Muscle layer of colon (tissue), 2 donors: Measurements from ENCODE around the gene DLGAP1.
"Not testable (repeated sequence)": the region's sequence is repeated elsewhere in the genome, so short reads cannot be mapped to it uniquely, and the experiment has no call there.

Experiments
- H3K27ac ChIP-seq: one replicate; pipeline ENCODE4 v1.7.0; 2013; ENCODE audit warnings: low read depth, mild to moderate bottlenecking, low read length, moderate library complexity
- H3K27me3 ChIP-seq, 2 donors: one replicate each; pipeline ENCODE4 v1.7.0; 2013; ENCODE audit warnings: low read length in 2 of 2, mild to moderate bottlenecking in 2 of 2; ENCODE audit not compliant: insufficient read depth in 2 of 2, control insufficient read depth in 1 of 2
- H3K36me3 ChIP-seq: one replicate; pipeline ENCODE4 v1.7.0; 2013; ENCODE audit warnings: mild to moderate bottlenecking, low read length; ENCODE audit not compliant: insufficient read depth
- H3K4me1 ChIP-seq: one replicate; pipeline ENCODE4 v1.7.0; 2013; ENCODE audit warnings: mild to moderate bottlenecking, low read length; ENCODE audit not compliant: insufficient read depth
- H3K4me3 ChIP-seq, 2 donors: one replicate each; pipeline ENCODE4 v1.7.0; 2013; ENCODE audit warnings: low read length in 2 of 2, low read depth in 1 of 2, mild to moderate bottlenecking in 1 of 2, moderate library complexity in 1 of 2
- H3K9ac ChIP-seq: one replicate; pipeline ENCODE4 v1.7.0; 2013; ENCODE audit warnings: low read length
- H3K9me3 ChIP-seq: one replicate; pipeline ENCODE4 v1.7.0; 2013; ENCODE audit warnings: mild to moderate bottlenecking, low read length
- donor health status: abdominal sarcoma.
- donor health status: Adenocarcinoma of cecum.

DLGAP1 gene

DNA sequence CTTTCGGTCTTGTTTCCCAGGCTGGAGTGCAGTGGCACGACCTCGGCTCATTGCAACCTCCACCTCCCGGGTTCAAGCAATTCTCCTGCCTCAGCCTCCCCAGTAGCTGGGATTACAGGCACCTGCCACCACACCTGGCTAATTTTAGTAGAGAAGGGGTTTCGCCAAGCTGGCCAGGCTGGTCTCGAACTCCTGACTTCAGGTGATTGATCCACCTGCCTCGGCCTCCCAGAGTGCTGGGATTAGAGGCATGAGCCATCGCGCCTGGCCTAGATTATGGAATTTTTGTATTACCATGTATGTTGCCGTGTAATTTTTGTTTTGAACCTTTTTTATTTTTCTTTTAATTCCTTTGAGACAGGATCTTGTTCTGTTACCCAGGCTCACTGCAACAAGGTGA is 848.2 kb downstream of the DLGAP1 start:
- H3K9me3 ChIP-seq, H3K9ac ChIP-seq, H3K4me3 ChIP-seq, H3K36me3 ChIP-seq, H3K27me3 ChIP-seq, H3K27ac ChIP-seq: not testable (repeated sequence)
- peaks cover 26% of the 10 kb centered on the region for H3K4me1 ChIP-seq

- no peaks in the 10 kb centered on the region for H3K27me3 ChIP-seq
- peak overlapping the region; percentile 85 for H3K27ac ChIP-seq
- H3K36me3 ChIP-seq: no peaks in the 10 kb centered on the region
- H3K4me3 ChIP-seq: peak overlapping the region; percentile 11 to 77
- H3K4me1 ChIP-seq: peaks cover 26% of the 10 kb centered on the region
- peak overlapping the region; percentile 17 for H3K9ac ChIP-seq
- no peaks in the 10 kb centered on the region for H3K9me3 ChIP-seq
Measured at GRCh38 chr18:3605954-3606443, 849.1 kb downstream of the DLGAP1 start.

GRCh38 chr18:3605486-3605952 is 849.6 kb downstream of the DLGAP1 start:
- Histone ChIP-seq H3K9ac (peak overlapping the region; percentile 17), H3K27ac (peak overlapping the region; percentile 85), H3K4me1 (peaks cover 26% of the 10 kb centered on the region), H3K36me3 (no peaks in the 10 kb centered on the region), H3K27me3 (no peaks in the 10 kb centered on the region), H3K4me3 (peak overlapping the region; percentile 11 to 77), H3K9me3 (no peaks in the 10 kb centered on the region)

DNA sequence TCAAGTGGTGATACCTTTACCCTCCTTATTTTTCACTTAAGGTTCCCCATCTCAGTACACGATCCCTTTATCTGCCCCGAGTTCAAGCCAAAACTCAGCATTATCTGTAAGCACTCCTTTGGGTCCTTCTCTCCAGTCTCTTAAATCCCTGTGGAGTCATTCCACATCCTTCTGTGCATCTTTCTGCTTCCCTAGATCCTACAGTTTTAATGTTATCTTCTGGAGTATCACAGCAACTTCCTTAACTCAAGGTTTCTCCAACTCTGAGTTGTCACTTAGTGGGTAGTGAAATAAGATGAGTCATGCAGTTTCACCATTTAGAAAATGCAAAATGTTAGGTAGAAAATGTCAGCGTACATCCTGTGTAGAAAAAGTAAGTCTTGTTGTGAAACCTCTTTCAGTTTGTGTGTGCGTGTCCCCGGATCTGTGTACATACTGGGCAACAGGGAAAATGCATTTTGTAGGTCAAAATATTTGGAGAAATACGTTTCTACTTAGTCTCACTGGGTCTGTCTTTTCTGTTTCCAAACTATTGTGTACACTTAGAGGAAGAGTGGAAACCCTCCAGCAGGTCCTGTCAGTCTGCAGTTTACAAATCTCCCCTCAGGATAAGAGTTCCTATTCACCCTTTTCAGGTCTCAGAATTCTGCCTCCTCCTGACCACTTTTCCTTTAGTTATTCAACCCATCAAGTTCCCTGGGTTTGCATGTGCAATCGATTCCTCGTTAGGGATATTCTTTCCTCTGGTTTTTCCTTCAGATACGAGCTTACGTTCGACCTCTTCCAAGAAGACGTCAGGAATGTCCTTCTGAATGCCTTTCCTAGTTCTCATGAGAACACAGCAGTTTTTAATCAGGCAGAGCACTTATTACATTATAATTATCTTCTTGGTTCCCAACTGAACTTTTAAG is 850.4 kb downstream of the DLGAP1 start:
- Histone ChIP-seq H3K36me3 (no peaks in the 10 kb centered on the region), H3K9ac (peak overlapping the region; percentile 40), H3K27me3 (no peaks in the 10 kb centered on the region), H3K27ac (peak overlapping the region; percentile 85), H3K9me3 (no peaks in the 10 kb centered on the region), H3K4me1 (peaks cover 26% of the 10 kb centered on the region), H3K4me3 (peak overlapping the region; percentile 49 to 77)

GRCh38 chr18:3604235-3604497 is 850.9 kb downstream of the DLGAP1 start:
- Histone ChIP-seq H3K27ac (peak overlapping the region; percentile 85), H3K9me3 (no peaks in the 10 kb centered on the region), H3K36me3 (no peaks in the 10 kb centered on the region), H3K4me1 (peaks cover 26% of the 10 kb centered on the region), H3K9ac (peak overlapping the region; percentile 40), H3K27me3 (no peaks in the 10 kb centered on the region), H3K4me3 (peak overlapping the region; percentile 49 to 77)

DNA sequence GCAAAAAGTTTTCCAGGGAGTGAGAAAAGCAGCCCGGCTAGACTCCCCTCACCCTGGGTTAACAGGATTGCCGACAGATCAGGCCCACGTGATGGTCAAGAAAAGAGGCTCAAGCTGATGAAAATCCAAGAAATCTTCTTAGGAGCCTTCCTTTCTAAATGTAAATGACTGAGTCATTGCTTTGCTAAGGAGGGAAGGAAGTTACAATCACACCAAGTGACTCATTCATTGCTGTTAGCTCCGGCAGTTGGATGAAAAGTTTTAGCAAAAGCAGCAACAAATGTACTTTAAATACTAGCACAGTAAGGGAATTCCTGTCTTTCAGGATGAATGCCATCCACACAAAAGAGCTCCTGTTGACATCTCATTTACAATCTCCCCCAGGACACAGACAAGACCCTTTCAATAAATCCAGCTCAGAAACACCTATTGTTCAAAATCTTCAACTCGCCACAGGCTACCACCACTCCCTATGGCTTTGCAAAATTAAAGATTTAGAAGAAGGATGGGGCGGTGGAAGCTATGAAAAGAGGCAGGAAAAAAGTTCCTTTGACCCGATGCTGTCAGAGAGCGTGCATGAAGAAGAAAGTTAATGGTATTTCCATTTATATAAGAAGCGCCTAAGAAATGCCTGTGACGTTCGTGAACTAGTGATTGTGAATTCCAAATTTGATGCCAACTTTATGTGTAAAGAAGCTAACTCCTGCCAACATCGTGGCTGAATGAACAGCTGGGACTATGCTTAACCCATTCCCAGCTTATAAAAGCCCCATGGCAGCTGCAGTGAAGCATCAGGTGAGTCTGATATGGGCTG is 851.5 kb downstream of the DLGAP1 start:
- Histone ChIP-seq H3K4me3 (peak overlapping the region; percentile 49 to 77), H3K4me1 (peaks cover 26% of the 10 kb centered on the region), H3K9me3 (no peaks in the 10 kb centered on the region), H3K27me3 (no peaks in the 10 kb centered on the region), H3K36me3 (no peaks in the 10 kb centered on the region), H3K9ac (peak overlapping the region; percentile 65), H3K27ac (peak overlapping the region; percentile 85)

DNA sequence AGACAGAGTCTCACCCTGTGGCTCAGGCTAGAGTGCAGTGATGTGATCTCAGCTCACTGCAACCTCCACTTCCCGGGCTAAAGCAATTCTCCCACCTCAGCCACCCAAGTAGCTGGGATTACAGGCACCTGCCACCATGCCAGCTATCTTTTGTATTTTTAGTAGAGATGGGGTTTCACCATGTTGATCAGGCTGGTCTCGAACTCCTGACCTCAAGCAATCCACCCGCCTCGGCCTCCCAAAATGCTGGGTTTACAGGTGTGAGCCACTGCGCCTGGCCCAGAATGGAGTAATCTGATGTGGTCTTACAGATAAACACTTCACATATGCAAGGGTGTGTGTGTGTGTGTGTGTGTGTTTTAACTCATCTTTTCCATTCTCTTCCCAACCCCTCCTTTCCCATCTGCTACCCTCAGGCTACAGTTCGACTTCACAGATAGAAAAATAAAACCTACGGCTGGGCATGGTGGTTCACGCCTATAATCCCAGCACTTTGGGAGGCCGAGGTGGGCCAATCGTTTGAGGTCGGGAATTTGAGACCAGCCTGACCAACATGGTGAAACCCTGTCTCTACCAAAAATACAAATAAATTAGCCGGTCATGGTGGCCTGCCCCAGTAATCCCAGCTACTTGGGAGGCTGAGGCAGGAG is 853.9 kb downstream of the DLGAP1 start:
- H3K27me3 ChIP-seq, H3K4me3 ChIP-seq, H3K27ac ChIP-seq, H3K36me3 ChIP-seq, H3K9ac ChIP-seq, H3K9me3 ChIP-seq: not testable (repeated sequence)
- peaks cover 43% of the 10 kb centered on the region for H3K4me1 ChIP-seq

- Histone ChIP-seq H3K4me1 (peaks cover 45% of the 10 kb centered on the region), H3K9ac (no peak overlapping the region), H3K36me3 (peaks cover 6% of the 10 kb centered on the region), H3K9me3 (no peaks in the 10 kb centered on the region), H3K4me3 (no peak overlapping the region), H3K27ac (no peak overlapping the region), H3K27me3 (no peaks in the 10 kb centered on the region)
Measured at GRCh38 chr18:3599861-3600260, 855.2 kb downstream of the DLGAP1 start.

DNA sequence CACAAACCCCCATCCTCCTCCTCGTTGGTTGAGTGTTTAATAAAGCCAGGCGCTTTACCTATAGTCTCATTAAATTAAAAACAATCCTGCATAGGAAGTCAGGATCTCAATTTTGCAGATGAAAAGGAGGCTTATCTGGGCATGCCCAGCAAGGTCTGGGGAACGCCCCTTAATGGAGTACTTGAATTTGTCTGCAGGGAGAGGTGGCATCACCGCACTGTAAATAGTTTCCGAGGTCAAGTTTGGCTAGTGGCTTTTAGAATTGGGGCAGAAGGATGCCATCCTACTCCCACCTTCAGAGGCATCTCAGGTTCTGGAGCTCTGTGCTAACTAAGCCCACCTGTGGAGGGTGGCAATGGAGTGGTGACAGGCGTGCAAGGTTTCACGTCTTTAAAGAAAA is 855.9 kb downstream of the DLGAP1 start:
- Histone ChIP-seq H3K27me3 (no peaks in the 10 kb centered on the region), H3K4me1 (peaks cover 44% of the 10 kb centered on the region), H3K4me3 (no peak overlapping the region), H3K9ac (no peak overlapping the region), H3K27ac (no peak overlapping the region), H3K9me3 (no peaks in the 10 kb centered on the region), H3K36me3 (peaks cover 6% of the 10 kb centered on the region)

GRCh38 chr18:3598581-3598980 is 856.5 kb downstream of the DLGAP1 start:
- Histone ChIP-seq H3K27ac (no peak overlapping the region), H3K9me3 (no peaks in the 10 kb centered on the region), H3K27me3 (no peaks in the 10 kb centered on the region), H3K4me1 (peaks cover 40% of the 10 kb centered on the region), H3K4me3 (no peak overlapping the region), H3K36me3 (peaks cover 6% of the 10 kb centered on the region), H3K9ac (no peak overlapping the region)
